Thymus (tissue), 11 donors: Measurements from ENCODE around the gene MUC5AC. TPM values are rescaled to one million over a fixed set of nuclear protein-coding genes. Genes with fewer than 3 reads are reported as not detected.

Experiments
- DNase-seq, 9 donors: peaks; one replicate each; pipeline ENCODE4 v3.0.0-alpha.2; 2013; ENCODE audit warnings: low spot score in 9 of 9, low read depth in 6 of 9, missing footprints in 1 of 9
- H3K27ac ChIP-seq, 2 donors: one replicate each; pipeline ENCODE4 v1.5.1; 2013; ENCODE audit warnings: control low read depth in 1 of 2, low read depth in 1 of 2, low read length in 1 of 2, mild to moderate bottlenecking in 1 of 2, moderate library complexity in 1 of 2
- H3K27me3 ChIP-seq, 2 donors: one replicate each; pipeline ENCODE4 v1.5.1; 2013; ENCODE audit warnings: low read length in 1 of 2; ENCODE audit not compliant: control insufficient read depth in 2 of 2, insufficient read depth in 1 of 2
- H3K36me3 ChIP-seq, 2 donors: one replicate each; pipeline ENCODE4 v1.5.1; 2013; ENCODE audit warnings: low read length in 1 of 2, mild to moderate bottlenecking in 1 of 2, moderate library complexity in 1 of 2; ENCODE audit not compliant: control insufficient read depth in 2 of 2, insufficient read depth in 2 of 2
- H3K4me1 ChIP-seq, 2 donors: one replicate each; pipeline ENCODE4 v1.5.1; 2013; ENCODE audit warnings: low read length in 2 of 2; ENCODE audit not compliant: control insufficient read depth in 2 of 2, insufficient read depth in 2 of 2
- H3K4me3 ChIP-seq, 2 donors: one replicate each; pipeline ENCODE4 v1.5.1; 2013; ENCODE audit warnings: low read length in 2 of 2, control low read depth in 1 of 2, mild to moderate bottlenecking in 1 of 2
- H3K9me3 ChIP-seq, 2 donors: one replicate each; pipeline ENCODE4 v1.5.1; 2013; ENCODE audit warnings: low read length in 1 of 2, mild to moderate bottlenecking in 1 of 2; ENCODE audit not compliant: control insufficient read depth in 2 of 2, insufficient read depth in 1 of 2
- WGBS: extraction: QIAGEN DNeasy Blood & Tissue Kit; methylation state at CpG from one replicate; pipeline ENCODE4 v1.1.7; 2013; 5-methylcytosine and 5-hydroxymethylcytosine counted together
- polyA plus RNA-seq: library from polyadenylated mRNA; stranded (reverse); fragments of 200-250 nt; gene quantifications from one replicate; pipeline ENCODE4 v1.2.3, GENCODE V29; 2013
- total RNA-seq: library from RNA; stranded (reverse); fragments of 120-200 nt; gene quantifications from one replicate; pipeline ENCODE4 v1.2.4, GENCODE V29; 2013
- donor health status: healthy.

MUC5AC gene
- total and polyA plus RNA-seq, 2 donors: 0.02 to 0.05 TPM

DNA sequence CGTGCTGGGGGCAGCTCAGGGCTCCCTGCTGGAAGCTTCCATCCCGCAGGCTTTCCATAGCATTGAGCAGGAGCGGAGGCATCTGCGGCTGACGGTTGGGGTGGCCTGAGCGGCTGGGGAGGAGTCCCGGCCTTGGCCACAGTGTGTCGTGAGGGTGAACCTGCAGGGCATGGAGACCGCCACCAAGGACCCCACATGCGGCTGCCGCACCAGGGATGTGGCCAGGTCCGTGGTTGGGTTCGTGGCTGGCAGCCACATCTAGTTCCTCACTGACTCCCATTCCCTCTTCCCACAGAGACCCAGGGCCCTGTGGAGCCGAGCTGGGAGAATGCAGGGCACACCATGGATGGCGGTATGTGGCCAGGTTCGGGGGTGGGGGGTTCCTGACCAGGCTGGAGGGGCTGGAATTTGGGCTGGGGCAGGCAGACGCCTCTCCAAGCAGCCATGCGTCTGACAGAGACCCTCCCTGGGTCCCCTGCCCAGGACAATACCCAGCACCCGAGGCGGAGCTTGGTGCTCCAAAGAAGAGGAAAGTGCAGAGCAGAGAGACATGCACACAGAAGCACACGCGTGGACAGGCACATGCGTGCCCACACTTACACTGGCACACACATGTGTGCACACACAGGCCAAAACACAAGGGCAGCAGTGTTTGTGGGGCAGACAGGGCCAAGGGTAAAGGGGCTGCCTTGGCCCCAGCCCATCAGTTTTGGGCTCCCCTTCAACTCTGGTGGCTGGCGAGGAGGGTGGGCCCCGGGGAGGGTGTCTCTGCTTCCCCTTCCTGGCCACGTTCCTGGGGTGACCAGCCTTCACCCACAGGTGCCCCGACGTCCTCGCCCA lies 67.9 kb downstream of the MUC5AC start:
- peaks cover 0 to 8% of the 10 kb centered on the region in 2 donors for H3K27me3 ChIP-seq

DNA sequence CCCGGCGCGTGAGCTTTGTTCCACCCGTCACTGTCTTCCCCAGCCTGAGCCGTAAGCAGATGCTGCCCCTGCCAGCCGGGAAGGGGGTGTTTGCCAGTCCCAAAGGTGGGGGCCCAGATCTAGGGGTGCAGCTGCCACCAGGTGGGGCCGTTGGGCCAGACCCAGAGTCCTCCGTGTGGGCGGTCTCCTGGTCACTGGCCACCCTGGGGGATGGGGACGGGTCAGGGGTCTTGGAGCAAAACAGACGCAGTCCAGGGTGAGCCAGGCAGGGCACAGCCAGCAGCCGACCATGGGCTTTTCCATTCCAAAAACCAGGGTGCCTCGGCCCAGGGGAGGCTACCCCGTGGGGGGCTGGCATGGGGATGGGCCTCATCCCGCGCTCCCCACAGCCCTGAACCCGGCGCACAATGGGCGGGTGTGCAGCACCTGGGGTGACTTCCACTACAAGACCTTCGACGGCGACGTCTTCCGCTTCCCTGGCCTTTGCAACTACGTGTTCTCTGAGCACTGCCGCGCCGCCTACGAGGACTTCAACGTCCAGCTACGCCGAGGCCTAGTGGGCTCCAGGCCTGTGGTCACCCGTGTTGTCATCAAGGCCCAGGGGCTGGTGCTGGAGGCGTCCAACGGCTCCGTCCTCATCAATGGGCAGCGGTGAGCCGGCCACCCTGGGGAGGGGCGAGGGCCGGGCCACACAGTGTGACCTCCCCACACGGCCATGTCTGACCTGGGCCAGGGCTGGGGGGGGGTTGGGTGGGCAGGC lies 68.7 kb downstream of the MUC5AC start:
- Histone ChIP-seq H3K4me1 (peaks cover 0 to 1% of the 10 kb centered on the region in 2 donors), H3K36me3 (no peaks in the 10 kb centered on the region), H3K4me3 (no peak overlapping the region), H3K9me3 (no peaks in the 10 kb centered on the region), H3K27me3 (peaks cover 0 to 8% of the 10 kb centered on the region in 2 donors), H3K27ac (no peak overlapping the region)
- WGBS: 85% methylated on average over 41 of the region's 41 CpGs
- no peak for DNase-seq

More for the DNA sequence above, 67.9 kb downstream of the MUC5AC start:
- Histone ChIP-seq H3K4me1 (peaks cover 6 to 8% of the 10 kb centered on the region in 2 donors), H3K4me3 (no peak overlapping the region), H3K27ac (no peak overlapping the region), H3K9me3 (no peaks in the 10 kb centered on the region), H3K36me3 (no peaks in the 10 kb centered on the region)
- DNase-seq: no peak
- 80% methylated on average over 29 of the region's 29 CpGs for WGBS

DNA sequence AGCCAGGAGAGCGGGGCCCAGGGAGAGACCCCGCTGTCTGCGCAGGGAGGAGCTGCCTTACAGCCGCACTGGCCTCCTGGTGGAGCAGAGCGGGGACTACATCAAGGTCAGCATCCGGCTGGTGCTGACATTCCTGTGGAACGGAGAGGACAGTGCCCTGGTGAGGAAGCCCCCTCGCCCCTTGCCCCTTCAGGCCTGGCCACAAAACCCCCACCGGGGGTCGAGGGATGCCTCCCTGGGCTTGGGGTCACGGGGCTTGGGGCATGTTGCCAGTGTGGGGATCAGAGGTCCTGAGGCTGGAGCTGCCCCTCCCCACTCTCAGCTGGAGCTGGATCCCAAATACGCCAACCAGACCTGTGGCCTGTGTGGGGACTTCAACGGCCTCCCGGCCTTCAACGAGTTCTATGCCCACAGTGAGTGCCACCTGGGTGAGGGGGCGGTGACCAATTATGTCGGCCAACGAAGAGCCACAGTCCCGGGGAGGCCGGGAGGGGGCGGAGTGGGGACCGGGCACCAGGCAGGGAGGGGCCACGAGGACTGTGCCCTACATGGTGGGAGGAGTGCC lies 69.3 kb downstream of the MUC5AC start:
- no peak for DNase-seq
- 84% methylated on average over 23 of the region's 23 CpGs for WGBS
- Histone ChIP-seq H3K36me3 (no peaks in the 10 kb centered on the region), H3K27me3 (peaks cover 0 to 8% of the 10 kb centered on the region in 2 donors), H3K27ac (no peak overlapping the region), H3K4me3 (no peak overlapping the region), H3K9me3 (no peaks in the 10 kb centered on the region), H3K4me1 (no peaks in the 10 kb centered on the region)

DNA sequence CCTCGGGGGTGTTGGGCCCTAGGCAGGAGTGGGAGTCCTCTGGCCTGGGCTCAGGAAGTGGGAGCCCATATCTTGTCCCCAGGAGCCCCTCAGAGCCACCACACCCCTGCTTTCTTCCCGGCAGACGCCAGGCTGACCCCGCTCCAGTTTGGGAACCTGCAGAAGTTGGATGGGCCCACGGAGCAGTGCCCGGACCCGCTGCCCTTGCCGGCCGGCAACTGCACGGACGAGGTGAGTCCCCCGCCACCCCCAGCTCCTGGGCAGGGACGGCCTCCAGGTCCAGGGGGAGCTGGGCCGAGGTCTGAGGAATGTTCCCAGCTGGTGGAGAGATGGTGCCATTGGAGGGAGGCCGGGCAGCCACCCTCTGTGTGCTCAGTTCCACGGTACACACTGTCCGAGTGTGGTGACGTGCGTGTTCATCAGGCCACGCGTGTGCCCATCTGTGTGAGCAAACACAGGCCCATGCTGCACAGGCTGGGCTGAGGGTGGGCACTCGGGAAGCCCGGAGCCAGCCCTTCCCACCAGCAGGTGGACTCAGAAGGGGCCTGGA lies 69.9 kb downstream of the MUC5AC start:
- Histone ChIP-seq H3K36me3 (no peaks in the 10 kb centered on the region), H3K4me3 (no peak overlapping the region), H3K9me3 (no peaks in the 10 kb centered on the region), H3K27ac (no peak overlapping the region), H3K4me1 (no peaks in the 10 kb centered on the region), H3K27me3 (peaks cover 0 to 8% of the 10 kb centered on the region in 2 donors)
- no peak for DNase-seq
- WGBS: 90% methylated on average over 23 of the region's 23 CpGs

DNA sequence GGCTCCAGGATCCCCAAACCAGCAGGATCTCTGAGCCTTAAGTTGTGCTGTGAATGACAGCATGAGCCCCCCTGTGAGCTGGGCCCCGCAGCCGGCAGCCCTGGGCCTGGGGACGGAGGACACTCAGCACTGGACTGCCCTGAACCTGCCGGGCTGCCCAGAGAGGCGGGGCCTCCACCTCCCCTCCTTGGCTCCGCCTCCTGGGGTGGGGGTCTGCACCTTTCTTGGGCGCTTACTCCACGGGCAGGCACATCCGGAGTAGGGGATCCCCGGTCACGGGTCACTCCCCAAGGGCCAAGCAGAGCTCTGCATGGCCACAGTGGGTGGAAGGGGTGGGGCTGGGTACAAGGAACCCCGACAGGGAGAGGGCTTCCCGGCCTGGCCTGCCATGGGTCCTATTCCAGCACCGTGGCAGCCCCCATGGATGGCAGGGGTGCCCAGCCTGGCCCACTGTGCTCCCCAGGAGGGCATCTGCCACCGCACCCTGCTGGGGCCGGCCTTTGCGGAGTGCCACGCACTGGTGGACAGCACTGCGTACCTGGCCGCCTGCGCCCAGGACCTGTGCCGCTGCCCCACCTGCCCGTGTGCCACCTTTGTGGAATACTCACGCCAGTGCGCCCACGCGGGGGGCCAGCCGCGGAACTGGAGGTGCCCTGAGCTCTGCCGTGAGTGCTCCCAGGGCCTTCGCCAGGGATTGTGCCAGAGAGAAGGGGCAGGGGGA lies 70.5 kb downstream of the MUC5AC start:
- no peak overlapping the region for H3K4me3 ChIP-seq
- H3K4me1 ChIP-seq: no peaks in the 10 kb centered on the region
- no peak overlapping the region for H3K27ac ChIP-seq
- DNase-seq: no peak
- no peaks in the 10 kb centered on the region for H3K36me3 ChIP-seq
- 90% methylated on average over 31 of the region's 31 CpGs for WGBS
- H3K27me3 ChIP-seq: peaks cover 0 to 8% of the 10 kb centered on the region in 2 donors
- no peaks in the 10 kb centered on the region for H3K9me3 ChIP-seq

DNA sequence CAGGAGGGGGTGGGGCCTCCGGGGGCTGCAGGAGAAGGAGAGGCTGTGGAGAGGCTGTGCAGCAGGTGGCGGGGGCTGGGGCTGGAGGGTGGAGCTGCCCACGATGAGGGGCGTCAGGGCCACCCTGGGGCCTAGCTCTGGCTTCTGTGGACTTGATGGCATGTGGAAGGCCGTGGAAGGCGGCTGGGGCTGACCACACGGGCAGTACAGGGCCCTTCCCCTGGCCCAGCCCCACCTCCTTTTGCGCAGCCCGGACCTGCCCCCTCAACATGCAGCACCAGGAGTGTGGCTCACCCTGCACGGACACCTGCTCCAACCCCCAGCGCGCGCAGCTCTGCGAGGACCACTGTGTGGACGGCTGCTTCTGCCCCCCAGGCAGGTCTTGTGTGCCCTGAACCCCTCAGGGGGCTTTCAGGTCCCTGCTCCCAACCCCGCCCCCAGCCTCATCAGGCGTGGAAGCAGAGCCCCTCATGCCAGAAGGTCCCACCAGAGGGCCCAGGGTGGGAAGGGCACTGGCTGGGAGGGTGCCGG lies 71.2 kb downstream of the MUC5AC start:
- Histone ChIP-seq H3K27me3 (peaks cover 0 to 7% of the 10 kb centered on the region in 2 donors), H3K4me1 (no peaks in the 10 kb centered on the region), H3K36me3 (no peaks in the 10 kb centered on the region), H3K9me3 (no peaks in the 10 kb centered on the region), H3K27ac (no peak overlapping the region), H3K4me3 (no peak overlapping the region)
- WGBS: 79% methylated on average over 18 of the region's 18 CpGs
- no peak for DNase-seq

DNA sequence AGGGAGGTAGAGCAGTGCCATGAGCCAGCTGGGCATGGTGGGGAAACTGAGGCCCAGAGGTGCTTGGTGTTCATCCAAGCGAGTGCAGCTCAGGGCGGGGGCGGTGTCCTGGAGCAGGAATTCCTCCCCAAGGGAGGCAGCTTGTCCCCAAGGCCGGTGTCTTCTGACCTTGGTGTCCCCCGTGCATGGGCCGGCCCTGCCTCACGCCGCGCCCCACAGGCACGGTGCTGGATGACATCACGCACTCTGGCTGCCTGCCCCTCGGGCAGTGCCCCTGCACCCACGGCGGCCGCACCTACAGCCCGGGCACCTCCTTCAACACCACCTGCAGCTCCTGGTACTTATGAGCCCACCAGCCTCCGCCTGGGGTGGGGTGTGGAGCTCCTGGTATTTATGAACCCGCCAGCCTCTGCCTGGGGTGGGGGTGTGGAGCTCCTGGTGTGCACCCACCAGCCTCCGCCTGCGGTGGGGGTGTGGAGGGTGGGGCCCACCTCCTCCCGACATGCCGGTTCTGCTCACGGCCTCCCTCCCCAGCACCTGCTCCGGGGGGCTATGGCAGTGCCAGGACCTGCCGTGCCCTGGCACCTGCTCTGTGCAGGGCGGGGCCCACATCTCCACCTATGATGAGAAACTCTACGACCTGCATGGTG lies 71.8 kb downstream of the MUC5AC start:
- Histone ChIP-seq H3K27me3 (peaks cover 0 to 5% of the 10 kb centered on the region in 2 donors), H3K36me3 (no peaks in the 10 kb centered on the region), H3K4me1 (no peaks in the 10 kb centered on the region), H3K27ac (no peak overlapping the region), H3K9me3 (no peaks in the 10 kb centered on the region), H3K4me3 (no peak overlapping the region)
- DNase-seq: no peak
- WGBS: 92% methylated on average over 27 of the region's 27 CpGs

DNA sequence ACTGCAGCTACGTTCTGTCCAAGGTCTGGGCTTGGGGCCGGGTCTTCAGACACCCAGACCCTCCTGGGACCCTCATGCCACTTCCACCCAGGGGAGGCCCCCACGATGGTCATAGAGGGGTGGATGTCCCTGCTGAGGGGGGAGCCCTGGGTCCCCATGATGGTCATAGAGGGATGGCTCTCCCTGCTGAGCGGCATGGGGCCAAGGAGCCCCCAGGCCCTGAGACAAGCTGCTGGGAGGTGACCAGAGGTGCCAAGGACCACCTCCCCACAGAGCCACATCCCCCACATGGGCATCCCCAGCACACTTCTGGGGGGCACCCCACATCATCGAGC lies 72.3 kb downstream of the MUC5AC start:
- no peak overlapping the region for H3K4me3 ChIP-seq
- DNase-seq: no peak
- H3K27me3 ChIP-seq: peaks cover 0 to 3% of the 10 kb centered on the region in 2 donors
- 82% methylated on average over 5 of the region's 5 CpGs for WGBS
- no peaks in the 10 kb centered on the region for H3K36me3 ChIP-seq
- no peaks in the 10 kb centered on the region for H3K4me1 ChIP-seq
- H3K27ac ChIP-seq: no peak overlapping the region
- no peaks in the 10 kb centered on the region for H3K9me3 ChIP-seq
